ENCODE results near the gene SNX27. TPM values are rescaled to one million over a fixed set of nuclear protein-coding genes. Genes with fewer than 3 reads are reported as not detected.

Gene SNX27
- total and polyA plus RNA-seq, 2 experiments from 2014 or later = 40.6 to 59.7 TPM

GRCh38 chr1:151638074-151638775 lies 26.4 kb downstream of the SNX27 start:
- no peak for DNase-seq (ENCODE audit: low spot score)
- Histone ChIP-seq H3K4me3 (no peak overlapping the region), H3K4me1 (ENCODE audit: insufficient read depth) (no peaks in the 10 kb centered on the region), H3K36me3 (ENCODE audit: insufficient read depth) (no peaks in the 10 kb centered on the region), H3K27me3 (ENCODE audit: insufficient read depth) (no peaks in the 10 kb centered on the region), H3K4me2 (no peak overlapping the region), H3K79me2 (replicated peaks; ENCODE audit: insufficient read depth) (peaks cover 54% of the 10 kb centered on the region), H3F3A (replicated peaks; ENCODE audit: low read depth) (no peaks in the 10 kb centered on the region), H3K27ac (ENCODE audit: low read depth) (no peak overlapping the region), H3K9me2 (ENCODE audit: insufficient read depth) (no peaks in the 10 kb centered on the region), H2AFZ (no peak overlapping the region), H4K20me1 (replicated peaks; ENCODE audit: insufficient read depth) (peaks cover 14% of the 10 kb centered on the region; the same call in 1 of the 2 replicates)
- Mint-ChIP-seq H3K9me3 (no peaks in the 10 kb centered on the region), H3K4me3 (no peak overlapping the region), H3K4me1 (peaks cover 12% of the 10 kb centered on the region; the same call in 2 of the 3 replicates), H3K36me3 (ENCODE audit: low read depth) (peaks cover 8% of the 10 kb centered on the region; the same call in 2 of the 3 replicates), H3K27me3 (ENCODE audit: insufficient read depth, low read depth, poor library complexity) (no peaks in the 10 kb centered on the region), H3K27ac (no peak overlapping the region)
- TF ChIP-seq EZH2phosphoT487 (IDR thresholded peaks at IDR 0.05; ENCODE audit: unreplicated experiment) (no peak), ZNF331 (CRISPR knock-in tag; IDR thresholded peaks at IDR 0.05; ENCODE audit: low read depth) (no peak), ZNF114 (CRISPR knock-in tag; IDR thresholded peaks at IDR 0.05) (no peak), JUNB (IDR thresholded peaks at IDR 0.05; ENCODE audit: unreplicated experiment) (no peak), NANOG (IDR thresholded peaks at IDR 0.05; ENCODE audit: borderline replicate concordance) (no peak), STAT1 (IDR thresholded peaks at IDR 0.05; ENCODE audit: unreplicated experiment) (no peak), EZH2 (IDR thresholded peaks at IDR 0.05; ENCODE audit: low read depth, unreplicated experiment) (no peak)
- TF ChIP-seq, protein P1, sequence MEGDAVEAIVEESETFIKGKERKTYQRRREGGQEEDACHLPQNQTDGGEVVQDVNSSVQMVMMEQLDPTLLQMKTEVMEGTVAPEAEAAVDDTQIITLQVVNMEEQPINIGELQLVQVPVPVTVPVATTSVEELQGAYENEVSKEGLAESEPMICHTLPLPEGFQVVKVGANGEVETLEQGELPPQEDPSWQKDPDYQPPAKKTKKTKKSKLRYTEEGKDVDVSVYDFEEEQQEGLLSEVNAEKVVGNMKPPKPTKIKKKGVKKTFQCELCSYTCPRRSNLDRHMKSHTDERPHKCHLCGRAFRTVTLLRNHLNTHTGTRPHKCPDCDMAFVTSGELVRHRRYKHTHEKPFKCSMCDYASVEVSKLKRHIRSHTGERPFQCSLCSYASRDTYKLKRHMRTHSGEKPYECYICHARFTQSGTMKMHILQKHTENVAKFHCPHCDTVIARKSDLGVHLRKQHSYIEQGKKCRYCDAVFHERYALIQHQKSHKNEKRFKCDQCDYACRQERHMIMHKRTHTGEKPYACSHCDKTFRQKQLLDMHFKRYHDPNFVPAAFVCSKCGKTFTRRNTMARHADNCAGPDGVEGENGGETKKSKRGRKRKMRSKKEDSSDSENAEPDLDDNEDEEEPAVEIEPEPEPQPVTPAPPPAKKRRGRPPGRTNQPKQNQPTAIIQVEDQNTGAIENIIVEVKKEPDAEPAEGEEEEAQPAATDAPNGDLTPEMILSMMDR (conservative IDR thresholded peaks at IDR 0.05; ENCODE audit: low read depth in 2 of 2) = no peak
- TF ChIP-seq, protein P2, sequence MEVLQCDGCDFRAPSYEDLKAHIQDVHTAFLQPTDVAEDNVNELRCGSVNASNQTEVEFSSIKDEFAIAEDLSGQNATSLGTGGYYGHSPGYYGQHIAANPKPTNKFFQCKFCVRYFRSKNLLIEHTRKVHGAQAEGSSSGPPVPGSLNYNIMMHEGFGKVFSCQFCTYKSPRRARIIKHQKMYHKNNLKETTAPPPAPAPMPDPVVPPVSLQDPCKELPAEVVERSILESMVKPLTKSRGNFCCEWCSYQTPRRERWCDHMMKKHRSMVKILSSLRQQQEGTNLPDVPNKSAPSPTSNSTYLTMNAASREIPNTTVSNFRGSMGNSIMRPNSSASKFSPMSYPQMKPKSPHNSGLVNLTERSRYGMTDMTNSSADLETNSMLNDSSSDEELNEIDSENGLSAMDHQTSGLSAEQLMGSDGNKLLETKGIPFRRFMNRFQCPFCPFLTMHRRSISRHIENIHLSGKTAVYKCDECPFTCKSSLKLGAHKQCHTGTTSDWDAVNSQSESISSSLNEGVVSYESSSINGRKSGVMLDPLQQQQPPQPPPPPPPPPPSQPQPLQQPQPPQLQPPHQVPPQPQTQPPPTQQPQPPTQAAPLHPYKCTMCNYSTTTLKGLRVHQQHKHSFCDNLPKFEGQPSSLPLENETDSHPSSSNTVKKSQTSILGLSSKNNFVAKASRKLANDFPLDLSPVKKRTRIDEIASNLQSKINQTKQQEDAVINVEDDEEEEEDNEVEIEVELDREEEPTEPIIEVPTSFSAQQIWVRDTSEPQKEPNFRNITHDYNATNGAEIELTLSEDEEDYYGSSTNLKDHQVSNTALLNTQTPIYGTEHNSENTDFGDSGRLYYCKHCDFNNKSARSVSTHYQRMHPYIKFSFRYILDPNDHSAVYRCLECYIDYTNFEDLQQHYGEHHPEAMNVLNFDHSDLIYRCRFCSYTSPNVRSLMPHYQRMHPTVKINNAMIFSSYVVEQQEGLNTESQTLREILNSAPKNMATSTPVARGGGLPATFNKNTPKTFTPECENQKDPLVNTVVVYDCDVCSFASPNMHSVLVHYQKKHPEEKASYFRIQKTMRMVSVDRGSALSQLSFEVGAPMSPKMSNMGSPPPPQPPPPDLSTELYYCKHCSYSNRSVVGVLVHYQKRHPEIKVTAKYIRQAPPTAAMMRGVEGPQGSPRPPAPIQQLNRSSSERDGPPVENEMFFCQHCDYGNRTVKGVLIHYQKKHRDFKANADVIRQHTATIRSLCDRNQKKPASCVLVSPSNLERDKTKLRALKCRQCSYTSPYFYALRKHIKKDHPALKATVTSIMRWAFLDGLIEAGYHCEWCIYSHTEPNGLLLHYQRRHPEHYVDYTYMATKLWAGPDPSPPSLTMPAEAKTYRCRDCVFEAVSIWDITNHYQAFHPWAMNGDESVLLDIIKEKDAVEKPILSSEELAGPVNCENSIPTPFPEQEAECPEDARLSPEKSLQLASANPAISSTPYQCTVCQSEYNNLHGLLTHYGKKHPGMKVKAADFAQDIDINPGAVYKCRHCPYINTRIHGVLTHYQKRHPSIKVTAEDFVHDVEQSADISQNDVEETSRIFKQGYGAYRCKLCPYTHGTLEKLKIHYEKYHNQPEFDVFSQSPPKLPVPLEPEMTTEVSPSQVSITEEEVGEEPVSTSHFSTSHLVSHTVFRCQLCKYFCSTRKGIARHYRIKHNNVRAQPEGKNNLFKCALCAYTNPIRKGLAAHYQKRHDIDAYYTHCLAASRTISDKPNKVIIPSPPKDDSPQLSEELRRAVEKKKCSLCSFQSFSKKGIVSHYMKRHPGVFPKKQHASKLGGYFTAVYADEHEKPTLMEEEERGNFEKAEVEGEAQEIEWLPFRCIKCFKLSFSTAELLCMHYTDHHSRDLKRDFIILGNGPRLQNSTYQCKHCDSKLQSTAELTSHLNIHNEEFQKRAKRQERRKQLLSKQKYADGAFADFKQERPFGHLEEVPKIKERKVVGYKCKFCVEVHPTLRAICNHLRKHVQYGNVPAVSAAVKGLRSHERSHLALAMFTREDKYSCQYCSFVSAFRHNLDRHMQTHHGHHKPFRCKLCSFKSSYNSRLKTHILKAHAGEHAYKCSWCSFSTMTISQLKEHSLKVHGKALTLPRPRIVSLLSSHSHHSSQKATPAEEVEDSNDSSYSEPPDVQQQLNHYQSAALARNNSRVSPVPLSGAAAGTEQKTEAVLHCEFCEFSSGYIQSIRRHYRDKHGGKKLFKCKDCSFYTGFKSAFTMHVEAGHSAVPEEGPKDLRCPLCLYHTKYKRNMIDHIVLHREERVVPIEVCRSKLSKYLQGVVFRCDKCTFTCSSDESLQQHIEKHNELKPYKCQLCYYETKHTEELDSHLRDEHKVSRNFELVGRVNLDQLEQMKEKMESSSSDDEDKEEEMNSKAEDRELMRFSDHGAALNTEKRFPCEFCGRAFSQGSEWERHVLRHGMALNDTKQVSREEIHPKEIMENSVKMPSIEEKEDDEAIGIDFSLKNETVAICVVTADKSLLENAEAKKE (CRISPR knock-in tag; IDR thresholded peaks at IDR 0.05) = no peak
- TF ChIP-seq, protein P3, sequence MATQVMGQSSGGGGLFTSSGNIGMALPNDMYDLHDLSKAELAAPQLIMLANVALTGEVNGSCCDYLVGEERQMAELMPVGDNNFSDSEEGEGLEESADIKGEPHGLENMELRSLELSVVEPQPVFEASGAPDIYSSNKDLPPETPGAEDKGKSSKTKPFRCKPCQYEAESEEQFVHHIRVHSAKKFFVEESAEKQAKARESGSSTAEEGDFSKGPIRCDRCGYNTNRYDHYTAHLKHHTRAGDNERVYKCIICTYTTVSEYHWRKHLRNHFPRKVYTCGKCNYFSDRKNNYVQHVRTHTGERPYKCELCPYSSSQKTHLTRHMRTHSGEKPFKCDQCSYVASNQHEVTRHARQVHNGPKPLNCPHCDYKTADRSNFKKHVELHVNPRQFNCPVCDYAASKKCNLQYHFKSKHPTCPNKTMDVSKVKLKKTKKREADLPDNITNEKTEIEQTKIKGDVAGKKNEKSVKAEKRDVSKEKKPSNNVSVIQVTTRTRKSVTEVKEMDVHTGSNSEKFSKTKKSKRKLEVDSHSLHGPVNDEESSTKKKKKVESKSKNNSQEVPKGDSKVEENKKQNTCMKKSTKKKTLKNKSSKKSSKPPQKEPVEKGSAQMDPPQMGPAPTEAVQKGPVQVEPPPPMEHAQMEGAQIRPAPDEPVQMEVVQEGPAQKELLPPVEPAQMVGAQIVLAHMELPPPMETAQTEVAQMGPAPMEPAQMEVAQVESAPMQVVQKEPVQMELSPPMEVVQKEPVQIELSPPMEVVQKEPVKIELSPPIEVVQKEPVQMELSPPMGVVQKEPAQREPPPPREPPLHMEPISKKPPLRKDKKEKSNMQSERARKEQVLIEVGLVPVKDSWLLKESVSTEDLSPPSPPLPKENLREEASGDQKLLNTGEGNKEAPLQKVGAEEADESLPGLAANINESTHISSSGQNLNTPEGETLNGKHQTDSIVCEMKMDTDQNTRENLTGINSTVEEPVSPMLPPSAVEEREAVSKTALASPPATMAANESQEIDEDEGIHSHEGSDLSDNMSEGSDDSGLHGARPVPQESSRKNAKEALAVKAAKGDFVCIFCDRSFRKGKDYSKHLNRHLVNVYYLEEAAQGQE (IDR thresholded peaks at IDR 0.05; ENCODE audit: unreplicated experiment) = no peak
- TF ChIP-seq, protein P4, sequence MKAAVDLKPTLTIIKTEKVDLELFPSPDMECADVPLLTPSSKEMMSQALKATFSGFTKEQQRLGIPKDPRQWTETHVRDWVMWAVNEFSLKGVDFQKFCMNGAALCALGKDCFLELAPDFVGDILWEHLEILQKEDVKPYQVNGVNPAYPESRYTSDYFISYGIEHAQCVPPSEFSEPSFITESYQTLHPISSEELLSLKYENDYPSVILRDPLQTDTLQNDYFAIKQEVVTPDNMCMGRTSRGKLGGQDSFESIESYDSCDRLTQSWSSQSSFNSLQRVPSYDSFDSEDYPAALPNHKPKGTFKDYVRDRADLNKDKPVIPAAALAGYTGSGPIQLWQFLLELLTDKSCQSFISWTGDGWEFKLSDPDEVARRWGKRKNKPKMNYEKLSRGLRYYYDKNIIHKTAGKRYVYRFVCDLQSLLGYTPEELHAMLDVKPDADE (IDR thresholded peaks at IDR 0.05) = no peak
- ATAC-seq = no peak
